OCI-LY7 (cell line): ENCODE results near the gene DNA2. TPM values are rescaled to one million over a fixed set of nuclear protein-coding genes. Genes with fewer than 3 reads are reported as not detected.
"Not testable (repeated sequence)": the region's sequence is repeated elsewhere in the genome, so short reads cannot be mapped to it uniquely, and the experiment has no call there.

Experiments
- BruUV-seq: library from RNA; stranded (reverse); fragments of 400-500 nt; replicated peaks from 2 replicates; lab custom pipeline; 2021; lab: Mats Ljungman, UMichigan
- CTCF ChIA-PET: fragments of 300-600 bp; sonication (Branson Sonifier 250); formaldehyde crosslinking; loops from one replicate; lab custom pipeline; 2022; ENCODE audit warnings: antibody characterized with exemption; ENCODE audit not compliant: unreplicated experiment; lab: Charles Lee
- POLR2A ChIA-PET: fragments of 300-600 bp; sonication (Branson Sonifier 250); formaldehyde crosslinking; loops from one replicate; lab custom pipeline; 2022; ENCODE audit warnings: antibody characterized with exemption; lab: Charles Lee
- DNase-seq: peaks from one replicate; pipeline ENCODE4 v3.0.0-alpha.2; 2015; ENCODE audit warnings: low spot score
- H2AFZ ChIP-seq: fragments of 200-600 bp; sonication (generic), shearing (Covaris generic); 2 replicates; pipeline ENCODE4 v1.6.1; 2014; ENCODE audit warnings: mild to moderate bottlenecking, antibody characterized with exemption, low read length, moderate library complexity
- H3K27ac ChIP-seq: fragments of 200-600 bp; sonication (generic); 2 replicates; pipeline ENCODE4 v1.5.1; 2014; ENCODE audit warnings: mixed run types, low read depth, mild to moderate bottlenecking, moderate library complexity, low read length, inconsistent platforms; ENCODE audit not compliant: poor library complexity, severe bottlenecking
- H3K36me3 ChIP-seq: fragments of 200-600 bp; sonication (generic); 2 replicates; pipeline ENCODE4 v1.6.1; 2014; ENCODE audit warnings: mild to moderate bottlenecking, antibody characterized with exemption, low read length, moderate library complexity, mixed read lengths; ENCODE audit not compliant: insufficient read depth
- H3K4me1 ChIP-seq: fragments of 200-600 bp; sonication (generic); 2 replicates; pipeline ENCODE4 v1.5.1; 2014; ENCODE audit warnings: mild to moderate bottlenecking, low read length; ENCODE audit not compliant: insufficient read depth, poor library complexity, severe bottlenecking
- H3K4me2 ChIP-seq: fragments of 200-600 bp; sonication (generic); 2 replicates; pipeline ENCODE4 v1.6.1; 2014; ENCODE audit warnings: mild to moderate bottlenecking, low read length
- H3K4me3 ChIP-seq: fragments of 200-600 bp; sonication (generic); 2 replicates; pipeline ENCODE4 v1.5.1; 2014; ENCODE audit warnings: mild to moderate bottlenecking, low read depth, low read length; ENCODE audit not compliant: poor library complexity, severe bottlenecking
- H3K79me2 ChIP-seq: fragments of 200-600 bp; sonication (generic); 2 replicates; pipeline ENCODE4 v1.6.1; 2016; ENCODE audit warnings: low read depth, mild to moderate bottlenecking, low read length, moderate library complexity, mixed read lengths; ENCODE audit not compliant: insufficient read depth
- H3K9me2 ChIP-seq: fragments of 200-600 bp; sonication (generic); 2 replicates; pipeline ENCODE4 v1.6.1; 2016; ENCODE audit warnings: mild to moderate bottlenecking, low read length, mixed read lengths; ENCODE audit not compliant: insufficient read depth
- H3K9me3 ChIP-seq: fragments of 200-600 bp; sonication (generic); 2 replicates; pipeline ENCODE4 v1.6.1; 2014; ENCODE audit warnings: mild to moderate bottlenecking, mixed run types, low read length, mixed read lengths
- H4K20me1 ChIP-seq: fragments of 200-600 bp; sonication (generic); 2 replicates; pipeline ENCODE4 v1.6.1; 2014; ENCODE audit warnings: mild to moderate bottlenecking, antibody characterized with exemption, low read length, moderate library complexity, mixed read lengths; ENCODE audit not compliant: insufficient read depth
- CTCF ChIP-seq: fragments of 200-600 bp; sonication (generic); conservative IDR thresholded peaks from 2 replicates; pipeline ENCODE4 v1.5.1; 2014; ENCODE audit warnings: mild to moderate bottlenecking, antibody characterized with exemption, low read length, moderate library complexity, mixed read lengths
- EZH2phosphoT487 ChIP-seq: fragments of 200-600 bp; sonication (generic); IDR thresholded peaks from 2 replicates; pipeline ENCODE4 v1.6.1; 2018; ENCODE audit warnings: low read depth, borderline replicate concordance, mild to moderate bottlenecking, mixed run types, antibody characterized with exemption, low read length, moderate library complexity, mixed read lengths
- intact Hi-C: fragments of 100-400 bp; cut with micrococcal nuclease; formaldehyde crosslinking; loops from one replicate; pipeline ENCODE4 v1.10.0; 2022; ENCODE audit not compliant: unreplicated experiment
- total RNA-seq, 2 experiments: library from RNA; depleted of rRNA in 1 of 2; stranded (reverse); fragments of >200 nt in 1 of 2; shearing (Covaris generic) in 1 of 2; gene quantifications; 2 replicates each; pipeline ENCODE4 v1.2.3, GENCODE V29; 2014 to 2022

The DNA2 gene
- total RNA-seq, 2 experiments from 2014 or later: 42.1 to 51.2 TPM

GRCh38 chr10:68516766-68517165, 45.0 kb upstream of the DNA2 start:
- ChIA-PET POLR2A (no interaction called here), CTCF (no interaction called here)
- TF ChIP-seq EZH2phosphoT487 (no peak), CTCF (no peak)
- Histone ChIP-seq H3K4me2 (no peak overlapping the region), H3K4me3 (no peak overlapping the region), H3K27ac (no peak overlapping the region), H3K36me3 (peaks cover 8% of the 10 kb centered on the region; the same call in 1 of the 2 replicates), H3K9me2 (no peaks in the 10 kb centered on the region), H3K4me1 (no peaks in the 10 kb centered on the region), H3K9me3 (no peaks in the 10 kb centered on the region), H2AFZ (no peak overlapping the region), H3K79me2 (no peaks in the 10 kb centered on the region), H4K20me1 (no peaks in the 10 kb centered on the region)
- intact Hi-C loops: no loop called here
- no TSS peak for BruUV-seq
- DNase-seq: no peak

- CTCF ChIA-PET, H3K36me3 ChIP-seq, H3K9me3 ChIP-seq, H3K4me3 ChIP-seq, H3K4me1 ChIP-seq, H3K9me2 ChIP-seq, DNase-seq, H2AFZ ChIP-seq, H3K27ac ChIP-seq, H4K20me1 ChIP-seq, POLR2A ChIA-PET, H3K4me2 ChIP-seq, H3K79me2 ChIP-seq, BruUV-seq, intact Hi-C loops: not testable (repeated sequence)
These were observed 44.4 kb upstream of the DNA2 start for GRCh38 chr10:68516216-68516615.

- TF ChIP-seq CTCF: no peak
- TF ChIP-seq EZH2phosphoT487: no peak
- CTCF ChIA-PET: no interaction called here
These were observed 36.3 kb upstream of the DNA2 start for GRCh38 chr10:68508090-68508489.

More at GRCh38 chr10:68508090-68508489, 36.3 kb upstream of the DNA2 start:
- H3K4me2 ChIP-seq: no peak overlapping the region
- no peak overlapping the region for H3K4me3 ChIP-seq
- no TSS peak for BruUV-seq
- POLR2A ChIA-PET: interaction anchor here (0.5 to 1.0 kb wide), 2 partner anchors 11 to 655 kb away, joined by 3 to 4 read pairs; no protein-coding TSS in a partner anchor
- H3K79me2 ChIP-seq: no peaks in the 10 kb centered on the region
- no peak overlapping the region for H3K27ac ChIP-seq
- H3K9me2 ChIP-seq: no peaks in the 10 kb centered on the region
- intact Hi-C loops: no loop called here
- H4K20me1 ChIP-seq: no peaks in the 10 kb centered on the region
- H3K36me3 ChIP-seq: no peaks in the 10 kb centered on the region
- no peak for DNase-seq
- H3K4me1 ChIP-seq: no peaks in the 10 kb centered on the region
- no peaks in the 10 kb centered on the region for H3K9me3 ChIP-seq
- H2AFZ ChIP-seq: no peak overlapping the region
